Psoas muscle (tissue), 8 donors: ENCODE data around the gene MS4A18. TPM values are rescaled to one million over a fixed set of nuclear protein-coding genes. Genes with fewer than 3 reads are reported as not detected.

ENCODE experiments used
- ATAC-seq, 4 donors: fragments of 200-7000 bp; cut with Tn5 transposase; one replicate each; pipeline ENCODE4 v1.9.1; 2020; ENCODE audit warnings: moderate library complexity in 3 of 4, mild to moderate bottlenecking in 2 of 4
- DNase-seq, 2 donors: peaks; one replicate each; pipeline ENCODE4 v3.0.0-alpha.2; 2020
- H3K27ac ChIP-seq: fragments of 200-600 bp; one replicate; pipeline ENCODE4 v1.8.0; 2022
- H3K27me3 ChIP-seq, 3 donors: fragments of 200-600 bp in 1 of 3; one replicate each; pipeline versions ENCODE4 v1.6.1 to v1.8.0; 2013 to 2022; ENCODE audit warnings: low read length in 2 of 3, mild to moderate bottlenecking in 2 of 3, moderate library complexity in 1 of 3; ENCODE audit not compliant: insufficient read depth in 3 of 3
- H3K36me3 ChIP-seq, 2 donors: fragments of 200-600 bp in 1 of 2; one replicate each; pipeline versions ENCODE4 v1.6.1 to v1.8.0; 2013 to 2022; ENCODE audit warnings: low read depth in 1 of 2, mild to moderate bottlenecking in 1 of 2, moderate library complexity in 1 of 2; ENCODE audit not compliant: insufficient read depth in 1 of 2
- H3K4me1 ChIP-seq: fragments of 200-600 bp; one replicate; pipeline ENCODE4 v1.8.0; 2022
- H3K4me3 ChIP-seq: fragments of 200-600 bp; one replicate; pipeline ENCODE4 v1.8.0; 2022; ENCODE audit warnings: mild to moderate bottlenecking
- H3K9me3 ChIP-seq: fragments of 200-600 bp; one replicate; pipeline ENCODE4 v1.8.0; 2022
- CTCF ChIP-seq: fragments of 200-600 bp; IDR thresholded peaks from one replicate; pipeline ENCODE4 v1.8.0; 2022; ENCODE audit warnings: antibody characterized with exemption
- WGBS, 3 donors: extraction: QIAGEN DNeasy Blood & Tissue Kit; methylation state at CpG; one replicate each; pipeline versions ENCODE4 v1.1.6 to v1.1.7; 2013; 5-methylcytosine and 5-hydroxymethylcytosine counted together
- intact Hi-C, 2 donors: fragments of 100-400 bp; cut with DNase I; formaldehyde crosslinking; loops; one replicate each; pipeline versions ENCODE4 v1.11.0 to v1.14.2; 2022
- polyA plus RNA-seq, 3 donors: library from polyadenylated mRNA; stranded (reverse); fragments of 200-250 nt; gene quantifications; one replicate each; pipeline ENCODE4 v1.2.3, GENCODE V29; 2013
- total RNA-seq, 4 donors: library from RNA; stranded (reverse); fragmentation: NEBNext Ultra II Directional in 2 of 4; extraction: Animal tissue kit (Norgen Biotek cat#: 25700) in 2 of 4; gene quantifications; one replicate each; pipeline versions ENCODE4 v1.2.1 to v1.2.4, GENCODE V29; 2021 to 2023
- donor health status: healthy with polysubstance abuse.
- donor health status: DM: no; HTN: no; CAD: no; lungs with moderate emphysema.
- donor health status: Bipolar disorder and iron deficiency.
- donor health status: healthy.
- donor health status: DM: yes; HTN: yes; CAD: no.
- donor health status: DM: no; HTN: no; CAD: no.
- donor health status: DM: no; HTN: no; CAD: no.
- donor health status: DM: yes; HTN: yes; CAD: no.

The MS4A18 gene
- total and polyA plus RNA-seq, 7 donors, result not detected

- Histone ChIP-seq H3K9me3 (no peaks in the 10 kb centered on the region), H3K4me1 (no peaks in the 10 kb centered on the region), H3K4me3 (no peak overlapping the region), H3K27ac (no peak overlapping the region), H3K27me3 (peaks cover 0 to 7% (median 0%) of the 10 kb centered on the region in 3 donors), H3K36me3 (no peaks in the 10 kb centered on the region)
- TF ChIP-seq CTCF, result no peak
- DNase-seq (no peak), ATAC-seq (no peak)
- WGBS, 3 donors, result 81 to 90% (median 84%) methylated on average over 5 of the region's 5 CpGs
- intact Hi-C loops, result no loop called here
Measured at GRCh38 chr11:60717956-60718355, 6.6 kb upstream of the MS4A18 start.

GRCh38 chr11:60718524-60719316 is 5.8 kb upstream of the MS4A18 start:
- Histone ChIP-seq H3K4me1 (no peaks in the 10 kb centered on the region), H3K27me3 (peaks cover 0 to 7% (median 0%) of the 10 kb centered on the region in 3 donors), H3K27ac (no peak overlapping the region), H3K4me3 (no peak overlapping the region), H3K36me3 (no peaks in the 10 kb centered on the region), H3K9me3 (no peaks in the 10 kb centered on the region)
- DNase-seq, result no peak
- no peak for ATAC-seq
- intact Hi-C loops, result no loop called here
- no peak for TF ChIP-seq CTCF
- 72 to 81% (median 74%) methylated on average over 10 of the region's 10 CpGs for WGBS, 3 donors

- intact Hi-C loops, result no loop called here
- no peak for TF ChIP-seq CTCF
- DNase-seq (no peak), ATAC-seq (no peak)
- Histone ChIP-seq H3K27ac (no peak overlapping the region), H3K4me1 (no peaks in the 10 kb centered on the region), H3K36me3 (no peaks in the 10 kb centered on the region), H3K9me3 (no peaks in the 10 kb centered on the region), H3K27me3 (peaks cover 0 to 7% (median 0%) of the 10 kb centered on the region in 3 donors), H3K4me3 (no peak overlapping the region)
- 81 to 91% (median 87%) methylated on average over 4 of the region's 4 CpGs for WGBS, 3 donors
Measured at GRCh38 chr11:60719391-60719790, 5.1 kb upstream of the MS4A18 start.

GRCh38 chr11:60720460-60720859 is 4.1 kb upstream of the MS4A18 start:
- Histone ChIP-seq H3K9me3 (no peaks in the 10 kb centered on the region), H3K36me3 (no peaks in the 10 kb centered on the region), H3K27ac (no peak overlapping the region), H3K27me3 (peaks cover 0 to 5% (median 0%) of the 10 kb centered on the region in 3 donors), H3K4me1 (no peaks in the 10 kb centered on the region), H3K4me3 (no peak overlapping the region)
- WGBS, 3 donors, result 74 to 79% (median 76%) methylated on average over 6 of the region's 6 CpGs
- TF ChIP-seq CTCF, result no peak
- intact Hi-C loops, result no loop called here
- DNase-seq (no peak), ATAC-seq (no peak)

- WGBS, 3 donors, result 55 to 78% (median 66%) methylated on average over 1 of the region's 1 CpG
Measured at GRCh38 chr11:60725592-60725991, 1.1 kb downstream of the MS4A18 start.

More at GRCh38 chr11:60725592-60725991, 1.1 kb downstream of the MS4A18 start:
- DNase-seq, result no peak
- no peak for ATAC-seq
- intact Hi-C loops, result no loop called here
- H3K9me3 ChIP-seq, result no peaks in the 10 kb centered on the region
- no peak for TF ChIP-seq CTCF
- H3K4me3 ChIP-seq, result no peak overlapping the region
- no peak overlapping the region for H3K27ac ChIP-seq
- no peaks in the 10 kb centered on the region for H3K27me3 ChIP-seq
- no peaks in the 10 kb centered on the region for H3K36me3 ChIP-seq
- H3K4me1 ChIP-seq, result no peaks in the 10 kb centered on the region
